Measurements from ENCODE around the gene SSU72.
A peak's percentile ranks its signal among the peaks of the same experiment; 100 is the strongest.
"Not testable (repeated sequence)": the region's sequence is repeated elsewhere in the genome, so short reads cannot be mapped to it uniquely, and the experiment has no call there.

The SSU72 gene

DNA sequence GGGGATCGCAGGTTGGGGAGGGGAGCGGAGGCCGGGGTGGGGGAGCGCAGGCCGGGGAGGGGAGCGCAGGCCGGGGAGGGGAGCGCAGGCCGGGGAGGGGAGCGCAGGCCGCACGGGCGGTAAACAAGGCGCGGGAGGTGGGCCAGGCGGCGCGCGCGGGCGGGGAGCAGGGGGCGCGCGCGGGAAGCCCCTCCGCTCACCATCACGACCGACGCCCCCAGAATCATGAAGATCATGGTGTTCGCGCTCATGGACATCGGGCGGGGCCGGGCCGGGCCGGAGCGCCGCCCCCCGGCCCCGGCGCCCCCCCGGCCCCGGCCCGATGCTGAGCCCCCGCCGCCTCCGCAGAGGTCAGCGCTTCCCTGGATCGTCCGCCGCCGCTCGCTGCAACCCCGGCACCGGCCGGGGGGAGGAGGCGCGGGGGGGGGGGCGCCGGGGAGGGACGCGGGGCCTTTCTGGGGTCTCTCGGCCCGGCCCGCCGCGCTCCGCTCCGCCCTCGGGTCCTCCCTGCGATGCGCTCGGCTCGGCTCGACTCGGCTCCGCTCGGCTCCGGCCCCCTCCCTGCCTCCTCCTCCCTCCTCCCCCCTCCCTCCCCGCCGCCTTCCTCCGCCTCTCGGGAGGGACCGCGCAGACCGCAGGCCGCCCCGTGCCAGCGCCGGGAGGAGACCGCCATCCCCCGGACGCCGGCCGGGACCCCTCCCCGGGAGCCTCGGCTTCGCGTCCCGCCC lies 34.4 kb downstream of the SSU72 start, which contains the start of gene TMEM240:
Gene TMEM240 (minus strand): TSS at position 535 of the 728 bp plus-strand sequence. CDS start 278 bp downstream, at position 257.
- DNase-seq: peak; percentile 57 to 70

DNA sequence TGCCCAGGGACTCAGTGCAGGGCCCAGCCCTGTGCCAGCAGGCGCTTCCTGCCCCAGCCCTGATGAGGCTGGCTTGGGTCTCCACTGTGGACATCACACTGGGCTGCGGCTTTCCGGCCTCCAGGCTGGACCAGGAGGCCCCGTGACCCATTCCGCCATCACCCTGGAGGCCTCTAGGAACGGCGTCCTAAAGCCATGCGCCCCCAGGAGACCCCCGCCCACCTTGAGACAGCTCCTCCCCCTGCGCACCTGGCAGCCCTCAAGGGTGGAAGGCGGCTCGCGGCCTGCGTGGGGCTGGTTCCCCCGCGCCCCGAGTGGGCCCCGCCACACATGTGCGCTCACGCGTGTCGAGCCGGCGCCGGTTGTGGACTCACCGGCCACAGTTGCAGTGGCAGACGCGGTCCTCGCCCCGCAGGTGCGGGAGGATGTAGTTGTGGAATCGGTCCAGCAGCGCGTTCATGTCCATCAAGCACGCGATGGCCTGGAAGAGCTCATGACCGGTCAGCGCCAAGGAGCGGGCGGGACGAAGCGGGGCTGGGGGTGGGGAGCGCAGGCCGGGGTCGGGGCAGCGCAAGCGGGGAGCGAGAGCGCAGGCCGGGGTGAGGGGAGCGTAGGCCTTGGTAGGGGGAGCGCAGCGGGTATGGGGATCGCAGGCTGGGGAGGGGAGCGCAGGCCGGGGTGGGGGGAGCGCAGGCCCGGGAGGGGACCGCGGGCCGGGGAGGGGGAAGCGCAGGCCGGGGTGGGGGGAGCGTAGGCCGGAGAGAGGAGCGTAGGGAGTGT lies 35.2 kb downstream of the SSU72 start:
- DNase-seq: no peak

DNA sequence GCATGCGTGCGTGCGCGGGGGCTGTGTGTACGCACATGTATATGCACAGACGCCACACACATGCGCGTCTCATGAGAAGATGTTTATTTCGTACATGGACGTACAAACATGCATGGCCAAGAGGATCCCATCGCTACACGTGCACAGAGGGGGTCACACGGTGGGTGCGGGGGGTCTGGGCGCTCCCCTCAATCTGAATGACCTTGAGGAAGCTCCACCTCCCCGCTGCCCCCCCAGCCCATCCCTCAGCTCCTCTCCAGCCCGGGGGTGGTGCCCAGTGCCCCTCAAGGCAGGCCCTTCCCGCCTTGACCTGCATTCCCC lies 35.7 kb downstream of the SSU72 start:
- DNase-seq: no peak

DNA sequence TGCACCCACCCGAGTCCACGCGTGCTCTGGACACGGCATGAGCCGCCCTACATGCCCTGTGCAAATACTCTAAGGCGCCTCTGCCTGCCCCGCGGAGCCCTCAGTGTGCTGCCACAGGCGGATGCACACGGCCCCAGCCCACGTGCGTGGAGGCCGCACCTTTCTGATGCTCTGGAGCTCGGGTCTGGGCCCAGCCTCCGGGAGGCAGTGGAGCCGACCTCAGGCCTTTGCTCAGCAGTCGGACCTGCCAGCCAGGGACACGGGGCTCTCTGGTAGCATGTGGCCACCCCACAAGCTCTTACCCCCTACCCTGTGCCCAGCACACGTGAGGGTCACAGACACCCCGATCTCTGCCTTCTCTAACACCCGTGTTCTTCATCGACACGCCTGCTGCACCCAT lies 36.3 kb downstream of the SSU72 start:
- DNase-seq: no peak

DNA sequence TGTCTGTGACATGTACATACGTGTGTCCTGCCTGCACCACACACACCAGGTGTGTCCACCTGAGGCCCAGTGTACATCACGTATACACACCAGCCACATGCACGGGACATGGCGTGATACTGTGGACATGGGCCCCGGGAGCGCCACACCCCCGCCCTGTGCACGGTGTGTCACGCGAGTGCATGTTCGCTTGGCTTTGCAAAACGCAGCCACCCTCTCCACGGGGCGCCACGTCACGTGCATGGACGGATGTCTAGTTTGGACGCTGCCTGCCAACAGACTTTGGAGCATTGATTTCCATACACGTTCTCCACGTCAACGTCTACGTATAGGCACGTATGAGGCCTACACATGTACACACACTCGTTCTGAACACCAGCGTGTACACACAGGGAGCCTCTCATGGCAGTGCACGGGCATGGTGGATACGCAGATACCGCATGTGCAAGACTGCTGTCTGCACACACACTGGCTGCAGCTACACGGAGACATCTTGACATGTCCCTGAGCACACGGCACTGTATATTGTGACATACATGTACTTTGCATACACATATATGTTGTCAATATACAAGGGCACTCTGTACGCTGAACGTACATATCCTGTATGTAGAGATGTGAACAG lies 36.9 kb downstream of the SSU72 start:
- DNase-seq: no peak

DNA sequence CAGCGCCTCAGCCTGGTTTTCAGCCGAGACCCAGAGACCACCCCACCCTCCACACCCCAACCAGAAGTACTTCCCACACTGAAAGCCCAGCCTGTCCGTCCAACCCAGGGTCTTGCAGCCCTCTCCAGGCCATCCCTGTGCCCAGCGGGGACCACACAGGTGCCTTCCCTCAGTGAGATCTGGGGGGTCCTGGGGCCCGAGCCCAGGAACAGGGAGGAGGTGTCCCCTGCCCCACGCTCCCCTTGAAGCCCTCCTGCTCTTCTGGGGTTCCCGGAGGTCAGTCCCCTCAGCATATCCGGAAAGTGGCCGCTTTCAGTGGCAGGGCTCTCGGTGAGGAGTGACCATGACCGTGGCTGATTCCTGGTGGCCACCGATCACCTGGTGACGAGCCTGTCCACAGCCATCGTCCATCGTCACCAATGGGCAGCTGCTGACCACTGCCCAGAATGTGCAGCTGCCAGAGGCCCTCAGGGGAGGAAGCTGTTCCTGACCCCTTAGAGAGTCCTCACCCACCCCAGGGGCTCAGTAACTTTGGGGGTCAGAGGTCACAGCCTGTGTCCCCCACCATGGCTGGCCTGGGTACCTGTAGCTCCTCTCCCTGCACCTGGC lies 37.6 kb downstream of the SSU72 start:
- no peak for DNase-seq

DNA sequence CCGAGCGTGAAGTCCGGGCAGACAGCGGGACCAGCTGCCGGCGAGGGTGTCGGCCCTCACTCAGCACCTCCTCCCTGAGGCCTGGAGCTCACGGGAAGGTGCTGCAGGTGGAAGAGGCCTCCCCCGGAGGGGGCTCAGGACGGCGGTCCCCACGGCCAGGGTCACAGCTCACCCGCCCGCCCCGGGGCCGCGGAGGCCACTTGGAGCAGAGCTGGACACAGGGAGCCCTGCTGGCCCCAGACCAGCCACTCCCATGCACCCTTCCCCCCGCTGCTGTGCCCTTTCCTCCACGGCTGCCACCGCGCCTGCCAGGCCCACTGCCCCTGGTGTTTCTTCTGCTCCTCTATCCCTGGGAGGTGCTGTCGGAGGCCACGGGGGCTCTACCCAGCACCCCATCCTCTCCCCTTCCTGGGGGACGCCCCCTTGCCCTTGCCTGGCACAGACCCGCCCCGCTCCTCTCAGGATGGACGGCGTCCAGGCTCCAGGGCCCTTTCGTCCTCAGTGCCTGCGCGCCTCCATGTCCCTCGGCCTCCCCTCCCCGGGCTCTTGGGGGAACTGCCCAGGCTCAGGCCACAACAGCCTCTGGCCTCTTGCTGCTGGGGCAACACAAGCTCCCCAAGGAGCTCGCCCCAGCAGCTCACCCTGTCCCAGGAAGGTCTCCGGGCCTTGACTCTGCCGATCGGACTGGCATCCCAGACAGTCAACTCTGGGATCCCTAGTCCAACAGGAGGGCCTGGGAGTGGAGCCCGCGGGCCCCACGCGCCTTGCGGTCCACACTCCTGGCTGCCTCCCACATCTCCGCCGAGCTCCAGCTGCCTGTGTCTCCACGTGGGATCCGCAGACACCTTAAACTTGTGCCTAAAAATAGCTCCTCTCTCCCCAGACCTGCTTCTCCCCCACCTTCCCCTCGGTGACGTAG lies 38.4 kb downstream of the SSU72 start:
- no peak for DNase-seq

DNA sequence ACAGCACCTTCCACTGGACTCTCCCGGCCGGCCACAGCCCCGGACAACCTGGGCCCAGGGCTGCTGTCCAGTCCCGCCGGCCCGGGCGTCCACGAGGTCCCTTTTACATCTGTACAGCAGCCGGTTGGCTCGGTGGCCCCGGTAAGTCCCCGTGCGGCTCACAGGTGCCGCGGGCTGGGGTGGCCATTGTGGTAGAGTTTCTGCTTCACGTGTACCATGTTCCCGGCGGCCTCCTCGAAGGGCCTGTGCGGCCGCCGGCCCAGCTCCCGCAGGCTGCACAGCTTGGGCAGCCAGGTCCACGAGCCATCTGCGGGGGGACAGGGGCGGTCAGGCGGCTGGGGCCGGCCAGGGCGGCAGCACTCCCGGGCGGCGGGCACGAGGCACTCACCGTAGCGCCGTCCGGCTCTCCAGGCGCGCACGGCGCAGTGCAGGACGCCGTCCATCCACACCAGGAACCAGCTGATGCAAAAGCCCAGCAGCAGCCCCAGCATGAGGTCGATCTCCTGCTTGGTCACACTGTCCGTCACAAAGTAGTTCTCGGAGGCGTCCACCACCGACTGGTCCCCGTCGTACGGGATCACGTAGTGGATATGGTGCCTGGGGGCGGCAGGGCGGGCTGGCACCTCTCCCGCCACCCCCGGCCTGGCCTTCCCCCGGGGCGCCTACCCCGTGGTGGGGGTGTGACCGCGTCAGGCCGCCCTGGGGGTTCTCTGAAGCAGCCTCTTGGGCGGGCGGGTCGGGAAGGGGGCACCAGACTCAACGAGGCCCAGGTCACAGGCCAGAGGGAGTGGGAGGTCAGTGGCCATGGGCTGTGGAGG lies 39.3 kb downstream of the SSU72 start:
- DNase-seq: no peak

DNA sequence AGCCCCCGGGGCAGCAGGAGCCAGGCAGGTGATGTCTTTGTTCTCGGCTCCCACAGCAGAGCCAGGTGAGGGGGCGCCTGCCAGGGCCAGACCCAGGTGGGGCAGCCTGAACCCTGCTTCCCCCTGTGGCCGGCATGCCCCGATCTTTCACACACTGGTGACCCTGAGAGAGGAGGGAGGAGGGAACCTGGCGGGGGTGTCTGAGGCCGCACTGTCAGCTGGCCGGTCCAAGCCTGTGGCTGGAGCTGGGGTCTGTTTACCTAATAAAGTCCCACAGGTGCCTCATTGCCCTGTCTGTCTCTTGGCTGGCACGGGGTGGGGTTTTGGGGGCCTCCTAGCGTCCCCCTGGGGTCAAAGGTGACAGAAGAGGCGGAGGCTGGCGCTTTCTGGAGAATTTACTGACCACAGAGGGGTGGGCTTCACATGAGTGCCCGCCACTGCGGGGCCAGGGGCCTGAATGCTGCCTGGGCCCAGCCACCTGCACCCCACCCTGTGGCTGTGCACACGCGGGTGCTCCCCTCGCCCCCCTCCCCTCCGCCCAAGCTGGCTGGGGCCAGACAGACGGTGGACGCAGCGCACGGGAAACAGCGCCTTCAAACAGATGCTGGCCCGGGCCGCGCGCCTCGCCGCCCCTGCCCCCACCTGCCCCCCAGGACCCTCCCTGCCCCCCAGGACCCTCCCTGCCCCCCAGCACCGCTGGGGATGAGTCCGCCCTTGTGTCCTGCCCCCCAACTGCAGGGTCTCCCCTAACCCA lies 40.1 kb downstream of the SSU72 start:
- no peak for DNase-seq

DNA sequence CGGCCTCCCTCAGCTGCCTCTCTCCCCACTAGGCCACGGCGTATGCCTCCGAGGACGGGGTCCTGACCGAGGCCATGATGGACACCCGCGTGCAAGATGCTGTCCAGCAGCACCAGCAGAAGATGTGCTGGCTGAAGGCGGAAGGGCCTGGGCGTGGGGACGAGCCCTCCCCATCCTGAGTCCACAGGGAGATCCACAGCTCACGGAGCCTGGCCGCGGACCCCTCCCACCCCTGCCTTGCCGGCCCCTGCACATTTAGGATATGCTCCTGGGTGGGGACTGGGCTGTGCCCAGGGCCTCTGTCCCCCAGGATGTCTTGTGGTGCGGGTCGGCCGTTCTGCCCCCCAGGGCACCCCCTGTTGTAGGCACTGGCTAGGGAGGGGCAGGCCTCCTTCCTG lies 40.8 kb downstream of the SSU72 start:
- DNase-seq: not testable (repeated sequence)

DNA sequence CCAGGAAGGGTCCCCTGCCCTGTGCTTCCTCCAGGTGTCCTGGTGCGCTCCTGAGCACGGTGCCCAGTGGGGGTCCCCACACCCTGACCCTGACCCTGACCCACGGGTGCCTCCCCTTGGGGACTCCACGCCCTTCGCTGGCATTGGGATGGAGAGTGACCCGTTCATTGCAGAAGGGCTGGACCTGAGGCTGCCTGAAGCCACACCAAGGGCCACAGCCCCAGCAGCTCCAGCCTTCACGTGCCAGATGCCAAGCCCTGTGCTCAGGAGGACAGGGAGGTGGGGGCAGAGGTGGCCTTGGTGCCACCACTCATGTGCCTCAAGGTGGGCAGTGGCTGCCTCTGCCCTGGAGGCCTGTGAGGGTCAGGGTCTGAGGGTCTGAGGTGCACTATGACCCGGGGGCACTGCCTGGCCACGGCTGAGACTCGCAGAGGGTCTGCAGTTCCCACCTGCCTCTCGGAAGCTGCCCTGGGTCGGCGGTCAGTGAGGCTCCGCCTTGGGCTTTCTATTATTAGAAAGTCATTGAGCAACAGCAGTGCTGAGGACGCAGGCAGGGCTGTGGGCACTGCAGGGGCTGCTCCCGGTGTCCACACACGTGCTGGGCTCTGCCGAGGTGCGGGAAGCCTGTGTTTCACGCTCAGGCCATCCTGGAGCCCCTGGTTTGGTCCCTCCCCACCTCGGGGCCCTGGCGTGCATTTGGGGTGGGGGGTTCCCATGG lies 41.3 kb downstream of the SSU72 start:
- not testable (repeated sequence) for DNase-seq

DNA sequence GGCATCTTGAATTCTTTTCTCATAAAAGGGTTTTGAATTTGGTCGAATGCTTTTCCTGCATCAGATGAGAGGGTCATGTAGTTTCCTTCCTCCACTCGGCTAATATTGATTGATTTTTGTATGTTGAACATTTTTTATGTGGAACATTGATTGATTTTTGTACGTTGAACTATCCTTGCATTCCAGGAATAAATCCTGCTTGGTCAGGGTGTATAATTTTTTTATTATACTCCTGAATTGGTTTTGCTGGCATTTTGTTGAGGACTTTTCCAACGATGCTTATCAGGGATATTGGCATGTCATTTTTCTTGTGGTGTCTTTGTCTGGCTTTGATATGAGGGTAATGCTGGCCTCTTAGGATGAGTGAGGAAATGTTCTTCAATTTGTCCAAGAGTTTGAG lies 42.7 kb downstream of the SSU72 start:
- DNase-seq: no peak

DNA sequence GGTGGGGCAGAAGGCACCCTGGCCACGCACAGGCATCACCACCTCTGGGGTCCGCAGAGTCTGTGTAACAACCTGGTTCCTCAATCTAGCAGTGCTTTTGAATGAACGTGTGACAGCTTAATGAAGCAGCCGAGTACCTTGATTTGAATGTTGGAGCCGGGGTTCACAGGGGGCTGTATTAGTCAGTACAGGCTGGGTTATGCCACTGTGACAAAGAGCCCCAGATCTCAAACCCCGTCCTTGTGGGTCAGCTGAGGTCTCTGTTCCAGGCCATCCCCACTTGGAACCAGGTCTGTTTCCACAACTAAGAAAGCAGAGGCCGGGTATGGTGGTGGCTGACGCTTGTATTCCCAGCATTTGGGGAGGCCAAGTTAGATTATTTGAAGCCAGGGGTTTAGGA lies 44.7 kb downstream of the SSU72 start:
- DNase-seq: no peak

DNA sequence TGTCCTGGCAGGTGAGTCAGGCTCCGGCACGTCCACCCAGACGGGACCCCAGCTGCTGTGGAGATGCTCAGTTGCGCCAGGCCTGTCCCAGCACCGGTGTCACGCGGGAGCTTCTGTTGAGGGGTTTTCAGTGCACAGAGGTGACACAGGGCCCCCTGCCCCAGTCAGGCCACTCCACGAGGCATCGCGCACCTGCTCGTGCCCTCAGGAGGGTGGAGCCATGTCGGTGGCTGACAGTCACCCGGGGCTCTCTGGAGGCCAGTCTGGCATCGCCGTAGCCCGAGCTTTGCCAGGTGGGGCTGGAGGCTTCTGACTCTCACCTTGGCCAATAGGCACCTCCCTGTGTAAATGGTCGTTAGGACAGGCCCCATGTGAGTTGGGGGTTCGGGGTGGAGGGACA lies 45.3 kb downstream of the SSU72 start:
- DNase-seq: no peak

DNA sequence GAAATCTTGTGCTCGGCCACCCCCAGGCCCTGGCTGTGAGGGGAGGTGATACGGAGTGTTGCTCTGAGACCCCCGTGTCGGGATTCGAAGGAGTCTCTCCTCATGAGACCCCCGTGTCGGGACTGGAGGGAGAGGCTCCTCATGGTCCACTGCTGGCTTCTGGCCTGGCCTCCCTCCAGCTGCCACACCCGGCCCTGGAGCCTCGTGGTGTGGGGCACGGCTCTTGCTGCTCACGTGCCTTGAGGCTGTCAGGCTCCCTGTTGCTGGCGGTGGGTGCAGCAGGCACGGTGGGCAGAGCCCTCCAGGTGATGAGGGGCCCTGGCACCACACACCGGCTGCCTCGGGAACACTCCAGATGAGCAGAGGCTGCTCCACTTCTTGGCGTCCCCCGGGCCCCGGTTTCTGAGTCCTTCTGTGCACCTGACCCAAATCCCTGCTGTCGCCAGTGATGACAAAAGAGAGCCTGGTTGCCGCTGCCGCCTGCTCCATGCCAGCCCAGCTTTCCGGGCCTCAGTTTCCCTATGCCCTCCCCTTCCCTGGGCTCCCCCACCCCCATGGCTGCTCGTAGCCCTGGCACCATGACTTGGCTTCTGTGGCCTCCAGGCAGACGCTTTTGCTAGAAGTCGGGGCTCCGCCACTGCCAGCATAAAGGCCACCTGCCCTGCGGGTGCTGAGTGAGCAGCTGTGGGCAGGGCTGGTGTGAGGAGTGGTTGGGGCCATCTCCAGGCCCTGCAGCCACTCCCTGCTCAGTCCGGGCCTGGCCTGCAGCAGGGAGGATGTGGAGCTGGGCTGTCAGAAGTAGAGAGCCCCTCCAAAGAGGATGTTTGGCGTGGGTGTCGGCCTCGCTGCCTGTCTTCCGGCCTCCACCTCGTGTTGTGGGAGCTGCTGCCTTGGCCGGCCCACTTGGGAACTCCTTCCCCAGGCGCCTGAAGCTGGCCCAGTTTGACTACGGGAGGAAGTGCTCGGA lies 46.1 kb downstream of the SSU72 start:
- no peak for DNase-seq

DNA sequence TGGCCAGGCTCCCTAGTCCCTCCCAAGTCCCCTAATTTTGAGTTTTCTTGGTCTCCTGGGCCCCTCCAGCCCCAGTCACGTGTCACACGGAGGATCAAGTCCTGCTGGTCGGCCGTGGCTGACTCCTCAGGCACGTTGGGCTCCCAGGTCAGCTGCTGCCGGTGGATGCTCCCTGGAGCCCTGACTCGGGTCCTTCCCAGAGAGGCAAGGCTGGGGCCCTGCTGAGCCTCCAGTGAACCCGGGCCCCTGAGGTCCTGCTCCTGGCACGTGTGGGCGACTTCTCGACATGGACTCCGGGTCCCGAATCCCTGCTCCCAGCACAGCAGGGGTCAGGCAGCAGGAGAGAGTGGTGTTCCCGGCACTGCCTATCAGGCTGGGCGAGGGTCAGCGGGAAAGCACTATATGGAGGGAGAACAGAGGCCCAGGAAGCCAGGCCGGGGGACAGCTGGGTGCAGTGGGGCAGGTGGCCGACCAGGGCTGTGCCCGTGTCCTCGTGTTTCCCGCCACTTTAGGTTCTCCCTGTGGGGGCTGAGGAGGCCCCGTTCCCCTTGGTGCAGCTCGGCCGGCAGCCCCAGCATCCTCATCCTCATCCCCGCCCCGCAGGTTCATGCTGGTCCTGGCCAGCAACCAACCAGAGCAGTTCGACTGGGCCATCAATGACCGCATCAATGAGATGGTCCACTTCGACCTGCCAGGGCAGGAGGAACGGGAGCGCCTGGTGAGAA lies 47.4 kb downstream of the SSU72 start:
- DNase-seq: no peak

DNA sequence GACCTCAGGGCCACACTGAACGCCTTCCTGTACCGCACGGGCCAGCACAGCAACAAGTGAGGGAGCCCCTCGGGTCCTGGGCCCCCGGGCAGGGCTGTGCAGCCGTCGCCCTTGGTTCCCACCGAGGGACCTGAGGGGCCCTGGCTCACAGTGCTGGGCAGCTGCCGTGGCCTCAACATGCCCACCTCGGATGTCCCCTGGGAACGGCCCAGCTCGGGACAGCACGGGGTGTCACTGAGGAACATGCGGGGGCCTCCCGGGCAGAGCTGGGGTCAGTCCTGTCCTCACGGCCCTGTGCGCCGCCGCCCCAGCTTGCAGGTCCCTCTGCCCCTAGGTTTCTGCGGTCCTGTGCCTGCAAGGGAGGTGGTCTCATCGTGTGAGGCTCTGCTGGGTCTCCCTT lies 48.2 kb downstream of the SSU72 start:
- not testable (repeated sequence) for DNase-seq

DNA sequence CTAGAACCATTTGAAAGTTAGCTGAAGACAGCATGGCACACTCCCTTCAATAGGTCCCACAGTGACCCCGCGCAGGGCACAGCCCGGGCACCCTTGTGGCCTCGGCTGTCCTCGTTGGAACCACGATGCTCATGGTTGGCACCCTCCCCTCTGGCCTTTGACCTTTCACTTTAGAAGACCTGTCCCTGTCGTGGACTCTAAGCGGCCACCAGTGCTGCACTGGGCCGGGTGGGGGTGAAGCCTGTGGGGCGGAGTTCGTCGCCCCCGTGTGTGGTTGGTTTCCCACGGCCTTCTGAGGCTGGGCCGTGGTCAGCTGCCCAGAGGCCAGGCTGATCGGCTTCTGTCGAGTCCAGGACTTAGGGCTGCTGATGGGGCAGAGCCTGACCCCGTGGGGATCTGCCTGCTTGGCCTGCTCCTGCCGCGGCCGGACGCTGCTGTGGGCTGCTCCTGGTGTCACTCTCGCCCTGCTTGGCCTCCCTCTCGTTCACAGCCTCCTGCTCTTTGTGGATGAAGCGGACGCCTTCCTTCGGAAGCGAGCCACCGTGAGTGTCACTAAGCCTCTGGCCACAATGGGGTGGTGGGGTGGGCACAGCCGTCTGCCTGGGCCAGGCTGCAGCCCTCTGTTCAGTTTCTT lies 49.8 kb downstream of the SSU72 start:
- not testable (repeated sequence) for DNase-seq

Data from stimulated activated CD4-positive, alpha-beta T cell treated with anti-CD3 and anti-CD28 coated beads, Interleukin-2, amount 100 ng/mL, for 24 hours (primary cell).